GM13976 (cell line): ENCODE results near the gene NOL9.

Experiments
- DNase-seq: peaks from one replicate; pipeline ENCODE4 v3.0.0; 2012; ENCODE audit warnings: low spot score
- in situ Hi-C: fragments of 300-500 bp; cut with MboI; formaldehyde crosslinking; loops from one replicate; pipeline ENCODE4 v1.12.0; 2022; ENCODE audit warnings: low sequenced_read_pairs, mixed read lengths, inconsistent platforms; ENCODE audit not compliant: unreplicated experiment
- TF ChIP-seq, protein P1 (sequence below): IDR thresholded peaks from 2 replicates; pipeline ENCODE4 v1.5.1; 2012; ENCODE audit warnings: borderline replicate concordance, mild to moderate bottlenecking; ENCODE audit not compliant: insufficient read depth; ENCODE audit errors: extremely low read depth, missing control alignments, control extremely low read depth

NOL9 gene

DNA sequence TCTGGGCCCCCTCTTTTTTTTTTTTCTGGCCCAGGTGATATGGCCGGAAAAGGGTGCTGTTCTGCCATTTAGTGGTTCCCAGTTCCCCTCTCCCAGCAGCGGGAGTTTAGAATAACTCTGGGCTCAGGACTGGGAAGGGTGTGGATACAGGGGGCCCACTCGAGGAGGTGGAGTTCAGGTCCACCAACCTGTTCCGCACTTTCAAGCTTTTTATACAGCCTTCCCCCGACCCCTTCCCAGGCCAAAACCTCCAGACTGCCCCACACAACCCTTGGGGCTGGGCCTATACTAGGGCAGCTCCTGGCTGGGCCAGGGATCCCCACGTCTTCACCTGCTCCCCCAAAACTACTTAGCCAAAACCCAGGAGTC, 63.2 kb downstream of the NOL9 start:
- in situ Hi-C loops, result no loop called here
- TF ChIP-seq, protein P1, sequence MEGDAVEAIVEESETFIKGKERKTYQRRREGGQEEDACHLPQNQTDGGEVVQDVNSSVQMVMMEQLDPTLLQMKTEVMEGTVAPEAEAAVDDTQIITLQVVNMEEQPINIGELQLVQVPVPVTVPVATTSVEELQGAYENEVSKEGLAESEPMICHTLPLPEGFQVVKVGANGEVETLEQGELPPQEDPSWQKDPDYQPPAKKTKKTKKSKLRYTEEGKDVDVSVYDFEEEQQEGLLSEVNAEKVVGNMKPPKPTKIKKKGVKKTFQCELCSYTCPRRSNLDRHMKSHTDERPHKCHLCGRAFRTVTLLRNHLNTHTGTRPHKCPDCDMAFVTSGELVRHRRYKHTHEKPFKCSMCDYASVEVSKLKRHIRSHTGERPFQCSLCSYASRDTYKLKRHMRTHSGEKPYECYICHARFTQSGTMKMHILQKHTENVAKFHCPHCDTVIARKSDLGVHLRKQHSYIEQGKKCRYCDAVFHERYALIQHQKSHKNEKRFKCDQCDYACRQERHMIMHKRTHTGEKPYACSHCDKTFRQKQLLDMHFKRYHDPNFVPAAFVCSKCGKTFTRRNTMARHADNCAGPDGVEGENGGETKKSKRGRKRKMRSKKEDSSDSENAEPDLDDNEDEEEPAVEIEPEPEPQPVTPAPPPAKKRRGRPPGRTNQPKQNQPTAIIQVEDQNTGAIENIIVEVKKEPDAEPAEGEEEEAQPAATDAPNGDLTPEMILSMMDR, result no peak
- no peak for DNase-seq

- TF ChIP-seq, protein P1, result no peak
- peak; percentile 82 for DNase-seq
- in situ Hi-C loops, result no loop called here
Measured at GRCh38 chr1:6490181-6491080, 63.9 kb downstream of the NOL9 start.

DNA sequence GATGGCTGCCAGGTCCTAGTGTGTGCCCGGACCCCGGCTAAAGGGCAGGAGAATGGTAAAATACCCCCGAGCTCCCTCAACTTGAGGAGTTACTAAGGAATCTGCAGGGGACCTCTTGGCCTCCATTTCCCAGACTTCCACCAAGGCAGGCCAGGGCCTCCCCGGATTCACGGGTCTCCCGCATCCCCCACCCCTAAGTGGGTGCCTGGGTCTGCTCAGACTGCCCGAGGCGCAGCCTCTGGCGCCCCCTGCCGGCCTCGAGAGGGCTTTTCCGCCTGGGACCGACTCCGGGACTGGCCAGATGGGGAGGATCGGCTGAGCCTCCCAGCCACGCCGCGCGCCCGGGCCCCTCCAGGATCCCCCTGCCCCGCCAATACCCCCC, 64.5 kb downstream of the NOL9 start:
- TF ChIP-seq, protein P1, result peak; percentile 95
- in situ Hi-C loops, result no loop called here

DNA sequence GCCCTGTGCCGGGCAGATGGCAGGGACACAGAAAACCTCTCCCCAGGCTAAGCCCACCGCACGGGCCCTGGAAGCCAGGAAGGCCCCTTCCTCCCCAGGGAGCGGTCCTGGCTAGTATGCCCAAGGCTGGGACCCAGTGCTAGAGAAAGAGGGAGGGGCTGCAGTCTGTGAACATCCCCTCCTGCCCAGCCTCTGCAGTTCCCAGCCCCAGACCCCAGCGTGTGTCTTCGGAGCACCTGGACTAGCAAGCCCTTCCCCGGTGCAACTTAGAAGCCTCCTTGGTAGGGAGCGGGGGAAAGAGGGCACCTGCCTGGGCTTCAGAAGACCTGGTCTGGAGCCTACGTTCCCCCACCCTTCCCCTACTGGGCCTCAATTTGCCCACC, 64.9 kb downstream of the NOL9 start:
- in situ Hi-C loops, result no loop called here
- DNase-seq, result no peak
- TF ChIP-seq, protein P1, result no peak

More for the DNA sequence above, 64.5 kb downstream of the NOL9 start:
- peak; percentile 96 for DNase-seq

DNA sequence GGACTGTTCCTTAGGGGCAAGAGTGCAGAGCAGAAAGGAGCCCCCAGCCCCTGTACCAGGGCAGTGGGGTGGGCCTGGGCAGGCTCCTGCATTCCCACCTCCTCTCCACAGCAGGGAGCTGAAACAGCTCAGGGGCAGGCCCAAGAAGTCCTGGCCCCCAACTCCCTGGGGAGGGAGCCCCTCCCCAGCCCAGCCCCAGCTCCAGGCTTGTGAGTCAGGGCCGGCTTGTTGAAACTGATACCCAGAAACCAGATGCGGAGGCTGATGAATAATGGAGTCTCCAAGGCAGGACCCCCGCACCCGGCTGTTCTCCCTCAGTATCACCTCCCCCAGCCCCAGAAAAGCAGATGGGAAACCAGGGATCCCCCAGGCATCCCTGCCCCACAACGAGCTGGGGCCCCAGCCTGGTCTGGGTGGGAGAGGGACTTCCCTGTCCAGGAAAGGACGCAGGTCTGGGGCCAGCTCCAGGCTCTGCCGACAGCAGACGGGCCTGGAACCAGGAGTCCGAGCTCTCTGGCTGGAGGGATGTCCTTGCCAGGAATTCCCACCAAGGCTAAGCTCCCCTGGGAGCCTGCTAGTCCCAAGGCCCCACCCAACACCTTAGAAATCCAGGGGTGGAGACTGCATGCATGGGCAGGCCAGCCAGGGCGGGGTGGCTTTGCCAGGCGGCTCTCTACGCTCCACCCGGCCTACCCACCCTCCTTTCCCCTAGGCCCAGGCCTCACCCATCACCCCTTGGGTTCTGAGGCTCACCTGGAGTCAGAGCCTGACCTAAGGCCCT, 65.5 kb downstream of the NOL9 start:
- in situ Hi-C loops, result no loop called here
- DNase-seq, result no peak
- TF ChIP-seq, protein P1, result no peak

- TF ChIP-seq, protein P1, result no peak
- no peak for DNase-seq
- in situ Hi-C loops, result no loop called here
Measured at GRCh38 chr1:6487804-6488484, 66.4 kb downstream of the NOL9 start.
